K562 (cell line): Measurements from ENCODE around the gene EAF1. TPM values are rescaled to one million over a fixed set of nuclear protein-coding genes. Genes with fewer than 3 reads are reported as not detected.

Experiments
- ATF1 ChIP-seq, 2 experiments: fragments of 450-650 bp in 1 of 2; IDR thresholded peaks; 2 replicates each; pipeline ENCODE4 v1.6.1; 2016; ENCODE audit warnings: missing compliant biosample characterization in 1 of 2, missing genetic modification characterization in 1 of 2
- CBFA2T3 ChIP-seq: fragments of 450-650 bp; IDR thresholded peaks from 2 replicates; pipeline ENCODE4 v1.6.1; 2017
- DDX20 ChIP-seq: fragments of 450-650 bp; IDR thresholded peaks from 2 replicates; pipeline ENCODE4 v1.6.1; 2016; ENCODE audit warnings: missing genetic modification characterization, low read depth, mild to moderate bottlenecking, missing compliant biosample characterization, moderate library complexity
- EHMT2 ChIP-seq: fragments of 450-650 bp; IDR thresholded peaks from 2 replicates; pipeline ENCODE4 v1.6.1; 2018; ENCODE audit warnings: antibody characterized with exemption
- MECOM ChIP-seq: fragments of 250-450 bp; sonication (Bioruptor Pico); IDR thresholded peaks from 2 replicates; pipeline ENCODE4 v1.8.0; 2022; ENCODE audit warnings: inconsistent platforms
- PHTF2 ChIP-seq: fragments of 250-450 bp; sonication (Bioruptor Pico); IDR thresholded peaks from 2 replicates; pipeline ENCODE4 v1.5.0; 2021; ENCODE audit warnings: mild to moderate bottlenecking
- TCF7 ChIP-seq: sonication (generic); IDR thresholded peaks from 2 replicates; pipeline ENCODE4 v1.6.1; 2016; ENCODE audit warnings: antibody characterized with exemption, borderline replicate concordance
- TGIF2 ChIP-seq: sonication (generic); formaldehyde crosslinking; IDR thresholded peaks from 2 replicates; pipeline ENCODE4 v1.8.1; 2022; ENCODE audit warnings: mild to moderate bottlenecking, missing genetic modification reagents, moderate library complexity
- TRIM28 ChIP-seq: fragments of 450-650 bp; IDR thresholded peaks from 2 replicates; pipeline ENCODE4 v1.6.1; 2017
- ZKSCAN8 ChIP-seq: fragments of 200-800 bp; sonication (Bioruptor generic); IDR thresholded peaks from 2 replicates; pipeline ENCODE4 v1.6.1; 2016; ENCODE audit warnings: missing genetic modification characterization, missing compliant biosample characterization
- ZNF444 ChIP-seq: fragments of 250-450 bp; sonication (Bioruptor Pico); IDR thresholded peaks from 2 replicates; pipeline ENCODE4 v1.4.0; 2020; ENCODE audit warnings: mild to moderate bottlenecking, moderate library complexity
- ZNF583 ChIP-seq: fragments of 250-450 bp; sonication (Bioruptor Pico); IDR thresholded peaks from 2 replicates; pipeline ENCODE4 v1.4.0; 2020
- polyA plus RNA-seq, 8 experiments: library from polyadenylated mRNA; depleted of rRNA in 4 of 8; stranded (reverse) in 5 of 8; unstranded in 3 of 8; fragments of >200 nt; fragmentation: Nextera tagmentation in 2 of 8; fragmentation: Illumina TruSeq in 1 of 8; extraction: Ambion mirVana in 2 of 8; extraction: Trizol in 1 of 8; gene quantifications; 2 replicates each; pipeline versions ENCODE4 v1.2.1 to v1.2.3, GENCODE V29; 2011 to 2014; ENCODE audit warnings: inconsistent platforms in 1 of 8, missing spikeins in 1 of 8
- total RNA-seq, 7 experiments: library from RNA; depleted of rRNA in 6 of 7; stranded (reverse); fragments of >200 nt in 6 of 7; fragmentation: Illumina TruSeq in 2 of 7; extraction: Trizol in 2 of 7; gene quantifications; 2 replicates each; pipeline versions ENCODE4 v1.2.1 to v1.2.3, GENCODE V29; 2011 to 2021; ENCODE audit warnings: low replicate concordance in 1 of 7
- TF ChIP-seq, protein P1 (sequence below): fragments of 450-650 bp; IDR thresholded peaks from 2 replicates; pipeline ENCODE4 v1.6.1; 2016; ENCODE audit warnings: missing biosample characterization, missing genetic modification characterization
- TF ChIP-seq, protein P2 (sequence below): fragments of 250-450 bp; sonication (Bioruptor Pico); IDR thresholded peaks from 2 replicates; pipeline ENCODE4 v1.5.0; 2021
- TF ChIP-seq, protein P3 (sequence below): fragments of 450-650 bp; IDR thresholded peaks from 2 replicates; pipeline ENCODE4 v1.6.1; 2016; ENCODE audit warnings: mild to moderate bottlenecking, moderate library complexity

EAF1 gene
- total and polyA plus RNA-seq, 9 of the 15 experiments (the other 6 are each of a cell fraction or from before 2014, with no cell fraction given): 7.0 to 26.8 (median 20.4) TPM

DNA sequence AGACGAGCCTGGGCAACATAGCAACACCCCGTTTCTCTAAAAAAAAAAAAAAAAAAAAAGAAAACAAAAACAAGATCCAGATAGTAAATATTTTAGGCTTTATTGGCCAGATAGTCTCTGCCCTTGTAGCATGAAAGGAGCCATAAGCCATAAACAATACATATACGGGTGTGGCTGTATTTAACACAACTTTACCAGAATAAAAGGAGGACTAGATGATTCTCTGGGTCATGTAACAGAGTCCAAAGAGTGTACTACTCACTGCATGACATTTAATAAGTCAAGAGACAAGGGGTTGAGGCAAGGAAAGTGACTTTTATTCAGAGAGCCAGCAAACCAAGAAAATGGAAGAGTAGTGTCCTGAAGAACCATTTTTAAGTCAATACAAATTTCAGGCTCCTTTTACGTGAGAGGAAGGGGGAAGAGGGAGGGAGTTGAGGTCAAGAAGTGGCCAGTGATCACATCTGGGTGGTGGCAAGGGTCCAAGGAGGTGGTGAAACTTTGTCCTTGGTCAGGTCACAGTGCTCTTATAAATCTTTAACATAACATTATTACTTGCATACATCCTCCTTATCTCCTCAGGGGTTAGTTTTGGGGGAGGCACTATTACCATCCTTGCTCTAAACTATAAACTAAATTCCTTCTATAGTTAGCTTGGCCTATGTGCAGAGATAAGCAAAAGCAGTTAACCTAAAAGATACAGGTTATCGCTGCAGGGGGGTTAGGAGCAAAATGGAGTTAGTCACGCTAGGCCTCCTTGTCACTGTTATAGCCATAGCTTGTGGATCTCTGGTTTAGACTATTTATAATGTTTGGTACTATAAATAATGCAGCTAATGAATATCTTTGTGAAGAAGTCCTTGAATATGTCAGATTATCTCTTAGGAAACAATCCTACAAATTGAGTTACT, 46.2 kb upstream of the EAF1 start (continued):
- TF ChIP-seq, protein P1, sequence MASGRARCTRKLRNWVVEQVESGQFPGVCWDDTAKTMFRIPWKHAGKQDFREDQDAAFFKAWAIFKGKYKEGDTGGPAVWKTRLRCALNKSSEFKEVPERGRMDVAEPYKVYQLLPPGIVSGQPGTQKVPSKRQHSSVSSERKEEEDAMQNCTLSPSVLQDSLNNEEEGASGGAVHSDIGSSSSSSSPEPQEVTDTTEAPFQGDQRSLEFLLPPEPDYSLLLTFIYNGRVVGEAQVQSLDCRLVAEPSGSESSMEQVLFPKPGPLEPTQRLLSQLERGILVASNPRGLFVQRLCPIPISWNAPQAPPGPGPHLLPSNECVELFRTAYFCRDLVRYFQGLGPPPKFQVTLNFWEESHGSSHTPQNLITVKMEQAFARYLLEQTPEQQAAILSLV (tag): peak; percentile 83
- TF ChIP-seq TRIM28 (no peak), ZNF444 (CRISPR knock-in tag) (peak; percentile 68; the same call in 1 of the 2 replicates), MECOM (peak; percentile 80; the same call in 1 of the 2 replicates), TCF7 (no peak), ZKSCAN8 (peak; percentile 58; the same call in 1 of the 2 replicates), TGIF2 (CRISPR knock-in tag) (no peak), DDX20 (tag) (peak; percentile 85), ZNF583 (CRISPR knock-in tag) (peak; percentile 94), EHMT2 (no peak), ATF1 (CRISPR knock-in tag; IDR thresholded peaks at IDR 0.05) (no peak), ATF1 (tag; IDR thresholded peaks at IDR 0.05) (peak; percentile 42; the same call in 1 of the 2 replicates), PHTF2 (CRISPR knock-in tag) (no peak), CBFA2T3 (0 out of 2 replicates have a peak, but pooled peaks have one; percentile 36)
- TF ChIP-seq, protein P2, sequence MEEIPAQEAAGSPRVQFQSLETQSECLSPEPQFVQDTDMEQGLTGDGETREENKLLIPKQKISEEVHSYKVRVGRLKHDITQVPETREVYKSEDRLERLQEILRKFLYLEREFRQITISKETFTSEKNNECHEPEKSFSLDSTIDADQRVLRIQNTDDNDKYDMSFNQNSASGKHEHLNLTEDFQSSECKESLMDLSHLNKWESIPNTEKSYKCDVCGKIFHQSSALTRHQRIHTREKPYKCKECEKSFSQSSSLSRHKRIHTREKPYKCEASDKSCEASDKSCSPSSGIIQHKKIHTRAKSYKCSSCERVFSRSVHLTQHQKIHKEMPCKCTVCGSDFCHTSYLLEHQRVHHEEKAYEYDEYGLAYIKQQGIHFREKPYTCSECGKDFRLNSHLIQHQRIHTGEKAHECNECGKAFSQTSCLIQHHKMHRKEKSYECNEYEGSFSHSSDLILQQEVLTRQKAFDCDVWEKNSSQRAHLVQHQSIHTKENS (CRISPR knock-in tag): no peak
- TF ChIP-seq, protein P3, sequence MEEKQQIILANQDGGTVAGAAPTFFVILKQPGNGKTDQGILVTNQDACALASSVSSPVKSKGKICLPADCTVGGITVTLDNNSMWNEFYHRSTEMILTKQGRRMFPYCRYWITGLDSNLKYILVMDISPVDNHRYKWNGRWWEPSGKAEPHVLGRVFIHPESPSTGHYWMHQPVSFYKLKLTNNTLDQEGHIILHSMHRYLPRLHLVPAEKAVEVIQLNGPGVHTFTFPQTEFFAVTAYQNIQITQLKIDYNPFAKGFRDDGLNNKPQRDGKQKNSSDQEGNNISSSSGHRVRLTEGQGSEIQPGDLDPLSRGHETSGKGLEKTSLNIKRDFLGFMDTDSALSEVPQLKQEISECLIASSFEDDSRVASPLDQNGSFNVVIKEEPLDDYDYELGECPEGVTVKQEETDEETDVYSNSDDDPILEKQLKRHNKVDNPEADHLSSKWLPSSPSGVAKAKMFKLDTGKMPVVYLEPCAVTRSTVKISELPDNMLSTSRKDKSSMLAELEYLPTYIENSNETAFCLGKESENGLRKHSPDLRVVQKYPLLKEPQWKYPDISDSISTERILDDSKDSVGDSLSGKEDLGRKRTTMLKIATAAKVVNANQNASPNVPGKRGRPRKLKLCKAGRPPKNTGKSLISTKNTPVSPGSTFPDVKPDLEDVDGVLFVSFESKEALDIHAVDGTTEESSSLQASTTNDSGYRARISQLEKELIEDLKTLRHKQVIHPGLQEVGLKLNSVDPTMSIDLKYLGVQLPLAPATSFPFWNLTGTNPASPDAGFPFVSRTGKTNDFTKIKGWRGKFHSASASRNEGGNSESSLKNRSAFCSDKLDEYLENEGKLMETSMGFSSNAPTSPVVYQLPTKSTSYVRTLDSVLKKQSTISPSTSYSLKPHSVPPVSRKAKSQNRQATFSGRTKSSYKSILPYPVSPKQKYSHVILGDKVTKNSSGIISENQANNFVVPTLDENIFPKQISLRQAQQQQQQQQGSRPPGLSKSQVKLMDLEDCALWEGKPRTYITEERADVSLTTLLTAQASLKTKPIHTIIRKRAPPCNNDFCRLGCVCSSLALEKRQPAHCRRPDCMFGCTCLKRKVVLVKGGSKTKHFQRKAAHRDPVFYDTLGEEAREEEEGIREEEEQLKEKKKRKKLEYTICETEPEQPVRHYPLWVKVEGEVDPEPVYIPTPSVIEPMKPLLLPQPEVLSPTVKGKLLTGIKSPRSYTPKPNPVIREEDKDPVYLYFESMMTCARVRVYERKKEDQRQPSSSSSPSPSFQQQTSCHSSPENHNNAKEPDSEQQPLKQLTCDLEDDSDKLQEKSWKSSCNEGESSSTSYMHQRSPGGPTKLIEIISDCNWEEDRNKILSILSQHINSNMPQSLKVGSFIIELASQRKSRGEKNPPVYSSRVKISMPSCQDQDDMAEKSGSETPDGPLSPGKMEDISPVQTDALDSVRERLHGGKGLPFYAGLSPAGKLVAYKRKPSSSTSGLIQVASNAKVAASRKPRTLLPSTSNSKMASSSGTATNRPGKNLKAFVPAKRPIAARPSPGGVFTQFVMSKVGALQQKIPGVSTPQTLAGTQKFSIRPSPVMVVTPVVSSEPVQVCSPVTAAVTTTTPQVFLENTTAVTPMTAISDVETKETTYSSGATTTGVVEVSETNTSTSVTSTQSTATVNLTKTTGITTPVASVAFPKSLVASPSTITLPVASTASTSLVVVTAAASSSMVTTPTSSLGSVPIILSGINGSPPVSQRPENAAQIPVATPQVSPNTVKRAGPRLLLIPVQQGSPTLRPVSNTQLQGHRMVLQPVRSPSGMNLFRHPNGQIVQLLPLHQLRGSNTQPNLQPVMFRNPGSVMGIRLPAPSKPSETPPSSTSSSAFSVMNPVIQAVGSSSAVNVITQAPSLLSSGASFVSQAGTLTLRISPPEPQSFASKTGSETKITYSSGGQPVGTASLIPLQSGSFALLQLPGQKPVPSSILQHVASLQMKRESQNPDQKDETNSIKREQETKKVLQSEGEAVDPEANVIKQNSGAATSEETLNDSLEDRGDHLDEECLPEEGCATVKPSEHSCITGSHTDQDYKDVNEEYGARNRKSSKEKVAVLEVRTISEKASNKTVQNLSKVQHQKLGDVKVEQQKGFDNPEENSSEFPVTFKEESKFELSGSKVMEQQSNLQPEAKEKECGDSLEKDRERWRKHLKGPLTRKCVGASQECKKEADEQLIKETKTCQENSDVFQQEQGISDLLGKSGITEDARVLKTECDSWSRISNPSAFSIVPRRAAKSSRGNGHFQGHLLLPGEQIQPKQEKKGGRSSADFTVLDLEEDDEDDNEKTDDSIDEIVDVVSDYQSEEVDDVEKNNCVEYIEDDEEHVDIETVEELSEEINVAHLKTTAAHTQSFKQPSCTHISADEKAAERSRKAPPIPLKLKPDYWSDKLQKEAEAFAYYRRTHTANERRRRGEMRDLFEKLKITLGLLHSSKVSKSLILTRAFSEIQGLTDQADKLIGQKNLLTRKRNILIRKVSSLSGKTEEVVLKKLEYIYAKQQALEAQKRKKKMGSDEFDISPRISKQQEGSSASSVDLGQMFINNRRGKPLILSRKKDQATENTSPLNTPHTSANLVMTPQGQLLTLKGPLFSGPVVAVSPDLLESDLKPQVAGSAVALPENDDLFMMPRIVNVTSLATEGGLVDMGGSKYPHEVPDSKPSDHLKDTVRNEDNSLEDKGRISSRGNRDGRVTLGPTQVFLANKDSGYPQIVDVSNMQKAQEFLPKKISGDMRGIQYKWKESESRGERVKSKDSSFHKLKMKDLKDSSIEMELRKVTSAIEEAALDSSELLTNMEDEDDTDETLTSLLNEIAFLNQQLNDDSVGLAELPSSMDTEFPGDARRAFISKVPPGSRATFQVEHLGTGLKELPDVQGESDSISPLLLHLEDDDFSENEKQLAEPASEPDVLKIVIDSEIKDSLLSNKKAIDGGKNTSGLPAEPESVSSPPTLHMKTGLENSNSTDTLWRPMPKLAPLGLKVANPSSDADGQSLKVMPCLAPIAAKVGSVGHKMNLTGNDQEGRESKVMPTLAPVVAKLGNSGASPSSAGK: no peak
